Activated CD4-positive, alpha-beta T cell treated with anti-CD3 and anti-CD28 coated beads, Interleukin-2, amount 10 ng/mL, durations not matched to agents 24 days and 14 days (primary cell): ENCODE results near the gene RRH. TPM values are rescaled to one million over a fixed set of nuclear protein-coding genes. Genes with fewer than 3 reads are reported as not detected.
"Not testable (repeated sequence)": the region's sequence is repeated elsewhere in the genome, so short reads cannot be mapped to it uniquely, and the experiment has no call there.

Source experiments
- DNase-seq: peaks from one replicate; pipeline ENCODE4 v3.0.0; 2022
- H3K27ac Mint-ChIP-seq: one replicate; pipeline ENCODE4 v1.8.0; 2022; ENCODE audit warnings: mild to moderate bottlenecking, mixed read lengths
- H3K27me3 Mint-ChIP-seq: one replicate; pipeline ENCODE4 v1.8.0; 2022; ENCODE audit warnings: mixed read lengths
- H3K36me3 Mint-ChIP-seq: one replicate; pipeline ENCODE4 v1.8.0; 2022; ENCODE audit warnings: low read depth, mild to moderate bottlenecking, mixed read lengths
- H3K4me1 Mint-ChIP-seq: one replicate; pipeline ENCODE4 v1.8.0; 2021; ENCODE audit warnings: mixed read lengths
- H3K4me3 Mint-ChIP-seq: one replicate; pipeline ENCODE4 v1.8.0; 2022; ENCODE audit warnings: mild to moderate bottlenecking, moderate library complexity, mixed read lengths
- H3K9me3 Mint-ChIP-seq: one replicate; pipeline ENCODE4 v1.8.0; 2021; ENCODE audit warnings: mixed read lengths
- intact Hi-C: fragments of 100-400 bp; cut with micrococcal nuclease; formaldehyde crosslinking; loops from one replicate; pipeline ENCODE4 v1.15.1; 2023
- total RNA-seq: library from RNA; stranded (reverse); gene quantifications from 2 replicates; pipeline ENCODE4 v1.2.3, GENCODE V29; 2022

RRH gene
- total RNA-seq, 1 donor from 2014 or later, result not detected

DNA sequence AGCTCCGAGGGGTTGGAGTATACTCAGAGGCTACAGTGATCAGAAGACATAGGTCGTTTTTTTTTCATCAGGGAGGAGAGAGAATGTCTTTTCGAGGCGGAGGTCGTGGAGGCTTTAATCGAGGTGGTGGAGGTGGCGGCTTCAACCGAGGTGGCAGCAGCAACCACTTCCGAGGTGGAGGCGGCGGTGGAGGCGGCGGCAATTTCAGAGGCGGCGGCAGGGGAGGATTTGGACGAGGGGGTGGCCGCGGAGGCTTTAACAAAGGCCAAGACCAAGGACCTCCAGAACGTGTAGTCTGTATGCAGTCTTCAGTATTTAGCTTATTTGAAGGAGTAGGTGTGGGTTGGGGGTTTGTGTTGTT is 11.7 kb upstream of the RRH start:
- peaks cover 43% of the 10 kb centered on the region for H3K36me3 Mint-ChIP-seq
- peaks cover 41% of the 10 kb centered on the region for H3K4me1 Mint-ChIP-seq
- H3K9me3 Mint-ChIP-seq, result no peaks in the 10 kb centered on the region
- peak overlapping the region; percentile 95 for H3K4me3 Mint-ChIP-seq
- DNase-seq, result peak; percentile 88
- H3K27me3 Mint-ChIP-seq, result no peaks in the 10 kb centered on the region
- peak overlapping the region; percentile 98 for H3K27ac Mint-ChIP-seq
- intact Hi-C loops, result loop anchor here (5.0 to 10.0 kb wide), 5 partner anchors 54 to 1829 kb away; partner anchors contain the start of genes HADH, OSTC and RPL34

DNA sequence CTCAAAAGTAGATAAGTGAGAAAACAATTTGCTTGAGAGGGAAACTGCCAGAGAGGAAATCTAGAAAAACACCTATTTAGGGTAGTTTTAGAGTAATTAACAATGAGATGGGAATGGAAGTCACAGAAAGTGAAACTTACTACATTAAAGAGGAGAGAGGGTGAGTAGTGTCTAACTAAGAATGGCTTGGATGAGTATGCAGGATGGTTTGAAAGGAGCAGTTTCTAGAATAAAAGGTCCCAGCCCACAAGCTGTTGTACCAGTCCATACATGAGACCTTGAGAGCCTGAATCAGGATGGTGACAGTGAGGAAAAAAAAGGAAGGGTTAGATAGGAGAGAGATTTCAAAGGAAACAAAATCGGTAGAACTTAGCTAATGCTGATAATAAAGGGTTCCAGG is 10.9 kb upstream of the RRH start:
- Mint-ChIP-seq H3K9me3 (no peaks in the 10 kb centered on the region), H3K4me3 (peak overlapping the region; percentile 95), H3K27me3 (no peaks in the 10 kb centered on the region), H3K36me3 (peaks cover 50% of the 10 kb centered on the region), H3K27ac (peak overlapping the region; percentile 98), H3K4me1 (peaks cover 38% of the 10 kb centered on the region)
- intact Hi-C loops, result loop anchor here (5.0 to 10.0 kb wide), 5 partner anchors 55 to 1830 kb away; partner anchors contain the start of genes HADH, OSTC and RPL34
- no peak for DNase-seq

DNA sequence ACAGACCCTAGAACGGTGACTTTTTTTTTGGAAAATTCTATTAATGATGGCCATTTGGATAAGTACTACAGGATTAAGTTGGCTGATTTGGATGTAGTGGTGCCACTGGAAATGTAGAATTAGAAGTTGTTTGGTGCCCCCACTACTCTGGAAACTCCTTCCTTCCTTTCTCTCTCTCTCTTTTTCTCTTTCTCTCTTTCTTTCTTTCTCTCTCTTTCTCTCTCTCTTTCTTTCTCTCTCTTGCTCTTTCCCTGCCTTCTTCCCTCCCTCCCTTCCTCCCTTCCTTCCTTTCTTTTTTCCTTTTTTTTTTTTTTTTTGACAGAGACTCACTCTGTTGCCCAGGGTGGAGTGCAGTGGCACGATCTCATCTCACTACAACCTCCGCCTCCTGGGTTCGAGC is 9.5 kb upstream of the RRH start:
- H3K9me3 Mint-ChIP-seq, result no peaks in the 10 kb centered on the region
- H3K27ac Mint-ChIP-seq, result no peak overlapping the region
- DNase-seq, result no peak
- peaks cover 58% of the 10 kb centered on the region for H3K36me3 Mint-ChIP-seq
- no peak overlapping the region for H3K4me3 Mint-ChIP-seq
- no peaks in the 10 kb centered on the region for H3K27me3 Mint-ChIP-seq
- H3K4me1 Mint-ChIP-seq, result peaks cover 42% of the 10 kb centered on the region
- intact Hi-C loops, result loop anchor here (5.0 to 10.0 kb wide), 5 partner anchors 56 to 1831 kb away; partner anchors contain the start of genes HADH, OSTC and RPL34

DNA sequence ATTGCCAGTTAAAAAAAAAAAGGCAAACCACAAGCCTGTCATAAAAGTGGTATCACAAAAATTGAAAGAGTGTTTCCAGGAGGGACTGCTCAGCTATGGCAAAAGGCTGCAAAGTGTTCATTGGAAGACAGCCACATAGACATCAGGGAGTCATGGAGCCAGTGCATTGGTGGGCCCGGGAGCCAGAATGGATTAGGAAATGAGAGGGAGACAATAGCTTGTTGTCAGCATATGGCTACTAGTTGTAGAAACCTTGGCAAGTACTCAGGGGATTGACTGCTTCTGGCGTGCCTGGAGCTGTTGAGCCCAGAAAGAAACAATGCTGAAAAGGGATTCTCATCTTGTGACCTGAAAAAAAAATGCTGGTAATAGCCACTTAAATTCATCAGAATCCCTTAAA is 7.2 kb upstream of the RRH start:
- H3K9me3 Mint-ChIP-seq, result no peaks in the 10 kb centered on the region
- DNase-seq, result no peak
- H3K27me3 Mint-ChIP-seq, result no peaks in the 10 kb centered on the region
- H3K4me1 Mint-ChIP-seq, result peaks cover 38% of the 10 kb centered on the region
- peaks cover 66% of the 10 kb centered on the region for H3K36me3 Mint-ChIP-seq
- no peak overlapping the region for H3K4me3 Mint-ChIP-seq
- H3K27ac Mint-ChIP-seq, result peak overlapping the region; percentile 49
- intact Hi-C loops, result no loop called here

DNA sequence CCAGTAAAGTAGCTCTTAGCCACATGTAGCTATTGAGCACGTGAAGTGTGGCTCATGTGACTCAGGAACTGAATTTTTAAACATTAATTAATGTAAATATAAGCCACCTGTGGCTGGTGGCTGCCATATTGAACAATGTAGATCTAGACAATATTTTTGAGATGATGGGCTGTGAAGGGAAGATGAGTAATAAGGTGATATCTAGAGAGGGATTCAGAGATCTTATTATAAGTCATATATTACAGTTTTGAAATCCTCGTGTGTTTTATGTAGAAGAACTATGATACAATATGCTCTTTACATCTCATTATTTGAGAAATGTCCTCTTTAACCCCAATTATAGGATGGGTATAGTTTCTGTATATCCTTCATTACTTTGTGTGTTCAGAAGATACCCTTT is 6.6 kb upstream of the RRH start:
- peaks cover 61% of the 10 kb centered on the region for H3K36me3 Mint-ChIP-seq
- H3K4me3 Mint-ChIP-seq, result no peak overlapping the region
- peaks cover 38% of the 10 kb centered on the region for H3K4me1 Mint-ChIP-seq
- no peaks in the 10 kb centered on the region for H3K27me3 Mint-ChIP-seq
- no peak for DNase-seq
- H3K9me3 Mint-ChIP-seq, result no peaks in the 10 kb centered on the region
- intact Hi-C loops, result no loop called here
- peak overlapping the region; percentile 18 for H3K27ac Mint-ChIP-seq

DNA sequence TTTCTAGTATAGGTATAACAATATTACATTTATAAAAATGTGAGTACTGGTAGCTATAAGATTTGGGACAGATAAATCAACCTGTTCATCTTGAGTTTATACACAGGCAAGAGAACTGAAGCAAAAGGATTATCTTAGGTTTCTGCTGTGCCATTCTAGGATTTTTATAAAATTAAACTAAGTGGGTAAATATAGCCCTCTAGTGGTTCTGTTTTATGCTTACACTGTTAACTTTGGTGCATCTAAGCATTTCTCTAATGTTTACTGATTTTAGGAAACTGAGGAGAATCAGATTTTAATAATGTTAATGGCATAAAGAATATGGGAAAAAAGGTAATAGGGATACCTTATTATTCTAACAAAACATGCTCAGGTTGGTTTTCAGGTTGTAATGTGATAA is 1.1 kb upstream of the RRH start:
- no peaks in the 10 kb centered on the region for H3K9me3 Mint-ChIP-seq
- peaks cover 4% of the 10 kb centered on the region for H3K4me1 Mint-ChIP-seq
- intact Hi-C loops, result loop anchor here (1.0 kb wide), 1 partner anchor 404 kb away; no protein-coding TSS in a partner anchor
- no peak overlapping the region for H3K27ac Mint-ChIP-seq
- H3K4me3 Mint-ChIP-seq, result no peak overlapping the region
- H3K36me3 Mint-ChIP-seq, result peaks cover 18% of the 10 kb centered on the region
- no peak for DNase-seq
- no peaks in the 10 kb centered on the region for H3K27me3 Mint-ChIP-seq

DNA sequence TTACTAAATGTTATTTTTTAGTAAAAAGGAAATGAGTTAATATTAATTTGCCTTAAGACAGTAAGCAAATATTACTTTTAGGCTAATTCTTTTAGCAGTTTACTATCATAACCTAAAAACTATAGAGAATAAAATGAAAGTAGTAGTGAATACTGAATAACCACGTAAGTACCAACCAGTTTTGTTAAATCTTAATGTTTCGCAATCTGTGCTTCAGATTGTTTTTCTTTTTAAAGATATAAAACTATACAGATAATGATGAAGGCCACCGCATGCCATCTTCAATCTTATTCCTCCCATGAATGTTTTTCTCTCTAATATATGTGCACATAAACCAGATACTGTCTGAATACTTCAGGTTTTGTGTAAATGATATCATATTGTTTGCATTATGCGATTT is 6.0 kb downstream of the RRH start:
- no peak for DNase-seq
- Mint-ChIP-seq H3K27me3 (no peaks in the 10 kb centered on the region), H3K4me3 (no peak overlapping the region), H3K27ac (no peak overlapping the region), H3K4me1 (no peaks in the 10 kb centered on the region), H3K36me3 (no peaks in the 10 kb centered on the region), H3K9me3 (no peaks in the 10 kb centered on the region)
- intact Hi-C loops, result no loop called here

DNA sequence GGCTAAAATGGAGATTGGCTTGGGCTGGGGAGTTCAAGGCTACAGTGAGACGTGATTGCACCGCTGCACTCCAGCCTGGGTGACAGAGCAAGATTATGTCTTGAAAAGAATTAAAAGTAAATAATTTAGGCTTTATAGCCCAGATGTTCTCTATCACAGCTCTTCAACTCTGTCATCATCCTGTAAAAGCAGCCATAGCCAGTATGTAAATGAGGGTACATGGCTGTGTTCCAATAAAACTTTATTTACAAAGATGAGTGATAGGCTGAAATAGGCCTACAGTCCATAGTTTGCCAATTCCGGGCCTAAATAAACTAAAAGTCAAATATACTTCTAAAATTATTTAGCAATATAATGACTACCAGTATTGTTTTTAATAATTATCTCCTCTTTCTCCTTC is 9.2 kb downstream of the RRH start:
- no peaks in the 10 kb centered on the region for H3K36me3 Mint-ChIP-seq
- intact Hi-C loops, result no loop called here
- no peak overlapping the region for H3K4me3 Mint-ChIP-seq
- no peak for DNase-seq
- H3K27ac Mint-ChIP-seq, result no peak overlapping the region
- no peaks in the 10 kb centered on the region for H3K27me3 Mint-ChIP-seq
- no peaks in the 10 kb centered on the region for H3K4me1 Mint-ChIP-seq
- no peaks in the 10 kb centered on the region for H3K9me3 Mint-ChIP-seq

DNA sequence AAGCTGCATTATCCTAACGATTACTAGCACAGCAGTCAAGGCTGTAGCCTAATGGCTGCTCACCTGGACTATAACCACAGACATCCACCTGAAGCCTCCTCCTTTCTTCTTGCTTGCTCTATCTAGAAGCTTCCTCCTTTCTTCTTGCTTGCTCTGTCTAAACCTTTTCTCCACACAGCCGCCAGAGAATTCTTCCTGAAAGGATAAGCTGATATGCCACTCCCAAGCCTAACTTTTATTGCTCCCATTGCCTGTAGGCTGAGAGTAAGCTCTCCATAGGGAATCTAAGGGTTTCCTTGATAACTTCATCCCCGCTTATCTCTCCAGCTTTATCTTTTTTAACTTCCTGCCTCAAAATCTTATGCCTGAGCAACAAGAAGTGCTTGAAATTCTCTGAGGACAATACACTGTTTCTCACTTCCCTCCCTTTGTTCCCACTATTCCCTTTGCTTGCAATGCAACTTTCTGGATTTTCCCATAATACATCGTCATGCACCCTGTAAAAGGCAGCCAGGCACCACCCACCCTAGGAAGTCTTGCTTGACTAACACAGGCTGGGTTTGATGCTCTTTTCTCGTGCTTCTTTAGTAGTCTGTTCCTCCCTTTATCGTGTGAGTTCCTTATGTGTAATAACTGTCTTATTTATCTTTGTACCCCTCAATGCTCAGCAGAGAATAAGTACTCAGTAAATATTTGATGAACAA is 18.8 kb downstream of the RRH start:
- no peaks in the 10 kb centered on the region for H3K36me3 Mint-ChIP-seq
- no peak for DNase-seq

DNA sequence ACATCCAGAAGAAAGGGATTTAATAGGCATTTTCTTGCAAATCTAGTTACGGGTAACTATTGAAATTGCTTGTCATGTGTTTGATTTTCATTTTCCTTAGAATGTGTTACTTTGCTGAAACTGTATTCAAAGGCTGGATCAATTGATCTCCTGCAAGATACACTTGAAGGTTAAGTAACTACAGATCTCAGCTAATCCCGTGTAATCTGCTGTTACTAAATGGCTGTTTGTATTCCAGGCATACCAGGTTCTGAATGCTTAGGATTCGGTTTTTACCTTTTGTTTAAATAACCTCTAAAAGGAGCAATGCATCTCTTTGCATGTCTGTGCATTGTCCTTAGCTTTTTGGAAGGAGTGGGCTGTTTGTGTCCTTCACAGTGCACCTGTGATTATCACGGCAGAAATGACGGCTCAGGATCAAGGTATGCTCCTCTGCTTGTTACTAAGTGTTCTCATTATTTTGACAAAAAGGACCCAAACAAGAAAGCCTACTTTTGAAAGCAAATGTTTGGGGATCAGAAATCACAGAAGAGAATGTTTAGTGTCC is 20.2 kb downstream of the RRH start, which contains the start of gene LRIT3:
LRIT3 (plus strand) TSS at position 212 of the 547 bp plus-strand sequence; CDS start at position 307, 95 bp downstream.
- intact Hi-C loops, result no loop called here
- no peak within 1 kb of the TSS for H3K4me3 Mint-ChIP-seq

More for the DNA sequence above, 18.8 kb downstream of the RRH start:
- Mint-ChIP-seq H3K9me3 (no peaks in the 10 kb centered on the region), H3K27me3 (peaks cover 9% of the 10 kb centered on the region), H3K27ac (no peak overlapping the region), H3K4me3 (no peak overlapping the region), H3K4me1 (no peaks in the 10 kb centered on the region)
- intact Hi-C loops, result no loop called here

DNA sequence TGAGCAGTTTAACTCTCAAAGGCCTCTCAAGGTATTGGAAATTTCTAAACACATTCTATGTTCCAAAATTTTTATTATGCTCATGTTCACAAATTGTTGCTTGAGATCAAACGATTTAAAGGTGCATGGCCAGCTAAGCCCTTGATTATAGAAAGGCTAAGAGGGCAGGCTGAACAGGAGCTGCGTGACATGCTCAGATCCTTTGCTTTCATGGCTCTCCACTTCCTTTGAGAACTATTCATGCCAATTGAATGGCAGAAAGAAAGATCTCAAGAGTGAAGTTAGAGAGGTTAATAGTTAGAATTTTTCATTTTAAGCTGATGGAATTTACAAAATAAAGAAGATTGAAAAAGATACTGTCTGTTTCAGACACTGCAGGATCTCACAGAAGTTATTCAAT is 20.7 kb downstream of the RRH start:
- intact Hi-C loops, result no loop called here
- peaks cover 9% of the 10 kb centered on the region for H3K27me3 Mint-ChIP-seq
- no peaks in the 10 kb centered on the region for H3K36me3 Mint-ChIP-seq
- no peak for DNase-seq
- H3K4me1 Mint-ChIP-seq, result no peaks in the 10 kb centered on the region
- H3K27ac Mint-ChIP-seq, result no peak overlapping the region
- H3K9me3 Mint-ChIP-seq, result peaks cover 3% of the 10 kb centered on the region
- no peak overlapping the region for H3K4me3 Mint-ChIP-seq

More for the DNA sequence above, 20.2 kb downstream of the RRH start, which contains the start of gene LRIT3:
- no peak for DNase-seq
- Mint-ChIP-seq H3K36me3 (no peaks in the 10 kb centered on the region), H3K27ac (no peak within 1 kb of the TSS), H3K27me3 (peaks cover 9% of the 10 kb centered on the region), H3K9me3 (peaks cover 3% of the 10 kb centered on the region), H3K4me1 (no peaks in the 10 kb centered on the region)

DNA sequence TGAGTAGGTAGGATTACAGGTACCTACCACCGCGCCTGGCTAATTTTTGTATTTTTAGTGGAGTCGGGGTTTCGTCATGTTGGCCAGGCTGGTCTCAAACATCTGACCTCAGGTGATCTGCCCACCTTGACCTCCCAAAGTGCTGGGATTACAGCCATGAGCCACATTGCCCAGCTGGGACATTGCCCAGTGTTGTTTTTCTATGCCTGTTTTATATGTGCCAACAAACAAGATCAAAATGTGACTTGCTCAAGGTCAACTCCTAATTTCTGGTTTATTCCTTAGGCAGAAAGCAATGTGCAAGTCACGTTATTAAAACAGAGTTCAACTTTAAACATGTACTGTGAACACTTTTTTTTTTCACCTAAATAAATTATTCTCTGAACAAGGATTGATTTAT is 22.8 kb downstream of the RRH start:
- Mint-ChIP-seq H3K27me3 (peaks cover 9% of the 10 kb centered on the region), H3K36me3 (no peaks in the 10 kb centered on the region), H3K27ac (no peak overlapping the region), H3K4me3 (no peak overlapping the region), H3K4me1 (no peaks in the 10 kb centered on the region), H3K9me3 (peaks cover 3% of the 10 kb centered on the region)
- DNase-seq, result no peak
- intact Hi-C loops, result no loop called here

DNA sequence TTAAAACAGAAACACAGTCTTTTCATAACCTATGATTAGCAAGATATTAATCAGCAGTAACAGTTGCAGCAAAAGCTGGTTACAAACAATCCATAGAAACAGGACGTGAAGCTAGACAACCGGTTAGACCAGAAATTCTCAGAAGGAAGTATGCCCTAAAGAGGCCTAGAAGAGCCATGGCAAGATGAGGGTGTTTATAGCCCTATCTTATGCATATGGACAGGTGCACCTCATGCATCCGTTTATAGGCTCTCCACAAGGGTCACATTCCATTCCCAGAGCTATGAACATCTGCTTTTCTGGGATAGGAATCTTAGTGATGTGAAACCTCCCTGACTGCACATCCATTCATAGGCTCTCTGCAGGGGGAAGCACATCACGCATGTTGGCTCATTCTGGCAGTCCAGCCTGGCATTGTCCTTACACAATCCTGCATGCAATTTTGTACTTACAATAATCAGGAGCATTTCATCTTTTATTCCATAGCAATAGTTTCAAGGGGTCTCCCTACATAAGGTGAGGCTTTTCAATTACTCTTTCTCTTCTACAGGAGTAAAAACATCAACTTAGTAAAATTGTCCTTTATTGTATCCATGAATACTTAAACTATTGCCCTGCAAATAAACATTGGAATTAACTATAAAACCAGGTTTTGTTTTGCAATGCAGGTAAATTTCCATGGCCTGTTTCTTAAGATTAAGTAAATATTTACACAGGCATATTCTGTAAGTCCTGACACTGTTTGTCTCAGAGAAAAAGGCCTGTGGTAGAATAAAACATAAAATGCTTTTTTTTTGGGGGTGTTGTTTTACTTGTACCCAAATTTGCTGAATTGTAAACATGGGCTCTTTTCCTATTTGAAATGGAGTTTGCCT is 31.9 kb downstream of the RRH start:
- H3K9me3 Mint-ChIP-seq, H3K27me3 Mint-ChIP-seq, H3K4me1 Mint-ChIP-seq, H3K36me3 Mint-ChIP-seq, H3K4me3 Mint-ChIP-seq, H3K27ac Mint-ChIP-seq, DNase-seq, intact Hi-C loops: not testable (repeated sequence)

DNA sequence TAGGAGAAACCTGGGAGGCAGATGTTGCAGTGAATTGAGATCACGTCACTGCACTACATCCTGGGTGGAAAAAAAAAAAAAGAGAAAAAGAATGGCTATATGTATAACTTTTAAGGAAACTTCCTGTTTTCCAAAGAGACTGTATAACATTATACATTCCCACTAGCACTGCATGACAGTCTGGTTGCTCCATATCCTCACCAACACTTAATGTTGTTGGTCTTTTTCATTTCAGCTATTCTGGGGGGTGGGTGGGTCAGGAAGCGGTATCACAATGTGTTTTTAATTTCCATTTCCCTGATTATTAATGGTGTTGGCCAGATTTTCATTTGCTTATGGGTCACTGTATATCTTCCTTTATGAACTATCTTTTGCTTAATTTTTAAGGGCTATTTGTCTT is 33.5 kb downstream of the RRH start:
- intact Hi-C loops, result no loop called here
- no peak for DNase-seq
- no peak overlapping the region for H3K4me3 Mint-ChIP-seq
- peaks cover 4% of the 10 kb centered on the region for H3K9me3 Mint-ChIP-seq
- H3K27ac Mint-ChIP-seq, result no peak overlapping the region
- no peaks in the 10 kb centered on the region for H3K4me1 Mint-ChIP-seq
- no peaks in the 10 kb centered on the region for H3K27me3 Mint-ChIP-seq
- no peaks in the 10 kb centered on the region for H3K36me3 Mint-ChIP-seq
